Colonic mucosa (tissue), 4 donors: ENCODE results near the gene TTYH3. TPM values are rescaled to one million over a fixed set of nuclear protein-coding genes. Genes with fewer than 3 reads are reported as not detected.

Experiments
- DNase-seq: peaks from one replicate; pipeline ENCODE4 v3.0.0-alpha.2; 2020
- H3K27ac ChIP-seq: fragments of 200-600 bp; one replicate; pipeline ENCODE4 v1.8.0; 2021
- H3K27me3 ChIP-seq: fragments of 200-600 bp; one replicate; pipeline ENCODE4 v1.8.0; 2021
- H3K36me3 ChIP-seq: fragments of 200-600 bp; one replicate; pipeline ENCODE4 v1.8.0; 2021
- H3K4me1 ChIP-seq: fragments of 200-600 bp; one replicate; pipeline ENCODE4 v1.8.0; 2021; ENCODE audit warnings: mild to moderate bottlenecking
- H3K4me3 ChIP-seq: fragments of 200-600 bp; one replicate; pipeline ENCODE4 v1.8.0; 2021
- H3K9ac ChIP-seq, 2 donors: one replicate each; pipeline ENCODE4 v1.7.0; 2013; ENCODE audit warnings: control low read depth in 2 of 2, low read depth in 2 of 2, low read length in 2 of 2
- H3K9me3 ChIP-seq: fragments of 200-600 bp; one replicate; pipeline ENCODE4 v1.8.0; 2021
- CTCF ChIP-seq: fragments of 200-600 bp; IDR thresholded peaks from one replicate; pipeline ENCODE4 v1.8.0; 2022; ENCODE audit warnings: antibody characterized with exemption, mild to moderate bottlenecking
- intact Hi-C: fragments of 100-400 bp; cut with DNase I; formaldehyde crosslinking; loops from one replicate; pipeline ENCODE4 v1.14.1; 2022
- total RNA-seq, 2 donors: library from RNA; stranded (reverse); fragmentation: NEBNext Ultra II Directional in 1 of 2; extraction: Animal tissue kit (Norgen Biotek cat#: 25700) in 1 of 2; gene quantifications; one replicate each; pipeline ENCODE4 v1.2.1, GENCODE V29; 2021
- donor health status: healthy.
- donor health status: DM: no; HTN: no; CAD: no.
- donor health status: DM: no; HTN: no; CAD: no.

TTYH3 gene
- total RNA-seq, 2 donors from 2014 or later: 50.0 to 59.5 TPM

GRCh38 chr7:2681929-2682799 is 50.4 kb downstream of the TTYH3 start:
- no peaks in the 10 kb centered on the region for H3K36me3 ChIP-seq
- peaks cover 7% of the 10 kb centered on the region for H3K27me3 ChIP-seq
- no peaks in the 10 kb centered on the region for H3K4me1 ChIP-seq
- no peak overlapping the region for H3K27ac ChIP-seq
- DNase-seq: no peak
- H3K9ac ChIP-seq: no peak overlapping the region
- no peak overlapping the region for H3K4me3 ChIP-seq
- no peak for TF ChIP-seq CTCF
- no peaks in the 10 kb centered on the region for H3K9me3 ChIP-seq
- intact Hi-C loops: loop anchor here (5.0 kb wide), 1 partner anchor 235 kb away; no protein-coding TSS in a partner anchor

- intact Hi-C loops: loop anchor here (5.0 kb wide), 1 partner anchor 237 kb away; no protein-coding TSS in a partner anchor
- H3K4me3 ChIP-seq: no peak overlapping the region
- no peak overlapping the region for H3K9ac ChIP-seq
- no peak overlapping the region for H3K27ac ChIP-seq
- DNase-seq: no peak
- H3K36me3 ChIP-seq: no peaks in the 10 kb centered on the region
- H3K9me3 ChIP-seq: no peaks in the 10 kb centered on the region
- H3K27me3 ChIP-seq: peaks cover 29% of the 10 kb centered on the region
- H3K4me1 ChIP-seq: no peaks in the 10 kb centered on the region
- no peak for TF ChIP-seq CTCF
These were observed 52.7 kb downstream of the TTYH3 start for GRCh38 chr7:2684501-2684900.

GRCh38 chr7:2686101-2686500 is 54.3 kb downstream of the TTYH3 start:
- H3K9ac ChIP-seq: no peak overlapping the region
- H3K36me3 ChIP-seq: no peaks in the 10 kb centered on the region
- H3K9me3 ChIP-seq: no peaks in the 10 kb centered on the region
- intact Hi-C loops: no loop called here
- no peak for DNase-seq
- H3K27me3 ChIP-seq: peaks cover 35% of the 10 kb centered on the region
- TF ChIP-seq CTCF: no peak
- no peak overlapping the region for H3K4me3 ChIP-seq
- no peaks in the 10 kb centered on the region for H3K4me1 ChIP-seq
- H3K27ac ChIP-seq: no peak overlapping the region

- Histone ChIP-seq H3K4me3 (no peak overlapping the region), H3K9me3 (no peaks in the 10 kb centered on the region), H3K27me3 (peaks cover 35% of the 10 kb centered on the region), H3K4me1 (no peaks in the 10 kb centered on the region), H3K9ac (no peak overlapping the region), H3K36me3 (no peaks in the 10 kb centered on the region), H3K27ac (no peak overlapping the region)
- no peak for TF ChIP-seq CTCF
- intact Hi-C loops: no loop called here
- DNase-seq: no peak
These were observed 55.6 kb downstream of the TTYH3 start for GRCh38 chr7:2687338-2687869.

- intact Hi-C loops: no loop called here
- Histone ChIP-seq H3K4me1 (no peaks in the 10 kb centered on the region), H3K36me3 (no peaks in the 10 kb centered on the region), H3K9me3 (no peaks in the 10 kb centered on the region), H3K27me3 (peaks cover 35% of the 10 kb centered on the region), H3K4me3 (peak within 1 kb of the TSS; percentile 2), H3K27ac (no peak within 1 kb of the TSS), H3K9ac (no peak within 1 kb of the TSS)
- TF ChIP-seq CTCF: no peak
- no peak for DNase-seq
These were observed 56.1 kb downstream of the TTYH3 start, which contains the start of gene AMZ1 for GRCh38 chr7:2687881-2688318. Gene AMZ1 (plus strand): TSS chr7:2688202. CDS start chr7:2700452, 12,250 bp downstream.
